Subcutaneous adipose tissue (tissue), 4 donors: ENCODE measurements around the gene SRSF2. TPM values are rescaled to one million over a fixed set of nuclear protein-coding genes. Genes with fewer than 3 reads are reported as not detected.

ENCODE experiments used
- CTCF ChIP-seq: fragments of 450-650 bp; IDR thresholded peaks from one replicate; pipeline ENCODE4 v1.5.1; 2016; ENCODE audit warnings: low read depth, mild to moderate bottlenecking, control low read depth, antibody characterized with exemption, moderate library complexity
- total RNA-seq, 4 donors: library from RNA; depleted of rRNA; stranded (reverse); fragments of >200 nt; gene quantifications; one replicate each; pipeline ENCODE4 v1.1.0, GENCODE V29; 2016

The SRSF2 gene
- total RNA-seq, 4 donors from 2014 or later = 126 to 238 (median 159) TPM

- no peak for TF ChIP-seq CTCF
Observed at GRCh38 chr17:76747716-76748363, 10.7 kb upstream of the SRSF2 start.

- TF ChIP-seq CTCF = no peak
Observed at GRCh38 chr17:76744747-76745146, 7.6 kb upstream of the SRSF2 start.

GRCh38 chr17:76742958-76743357, 5.8 kb upstream of the SRSF2 start:
- TF ChIP-seq CTCF = no peak

GRCh38 chr17:76740329-76741118, 3.4 kb upstream of the SRSF2 start:
- no peak for TF ChIP-seq CTCF

GRCh38 chr17:76738468-76738850, 1.3 kb upstream of the SRSF2 start:
- TF ChIP-seq CTCF = no peak

- TF ChIP-seq CTCF = no peak
Observed at GRCh38 chr17:76737676-76738467, 741 bp upstream of the SRSF2 start, which contains the start of gene MFSD11. MFSD11 (plus strand) TSS chr17:76738119; CDS start chr17:76738353, 234 bp downstream.
